H9 (cell line): ENCODE data around the gene ALG12. TPM values are rescaled to one million over a fixed set of nuclear protein-coding genes. Genes with fewer than 3 reads are reported as not detected.
"Not testable (repeated sequence)": the region's sequence is repeated elsewhere in the genome, so short reads cannot be mapped to it uniquely, and the experiment has no call there.

ENCODE experiments used
- DNase-seq: peaks from one replicate; pipeline ENCODE4 v3.0.0-alpha.2; 2017
- H2AFZ ChIP-seq: one replicate; pipeline ENCODE4 v1.6.1; 2013; ENCODE audit warnings: mild to moderate bottlenecking, low read length, control low read depth, moderate library complexity
- H2AK5ac ChIP-seq: 2 replicates; pipeline ENCODE4 v1.6.1; 2013; ENCODE audit warnings: low read length, control low read depth, mixed read lengths; ENCODE audit not compliant: insufficient read length
- H2BK120ac ChIP-seq: one replicate; pipeline ENCODE4 v1.6.1; 2013; ENCODE audit warnings: low read depth, mild to moderate bottlenecking, low read length, control low read depth, inconsistent platforms; ENCODE audit not compliant: poor library complexity, severe bottlenecking
- H2BK12ac ChIP-seq: 2 replicates; pipeline ENCODE4 v1.6.1; 2013; ENCODE audit warnings: low read length, control low read depth, mixed read lengths, low read depth; ENCODE audit not compliant: insufficient read length
- H2BK15ac ChIP-seq: 2 replicates; pipeline ENCODE4 v1.6.1; 2013; ENCODE audit warnings: low read depth, low read length, control low read depth
- H2BK20ac ChIP-seq: one replicate; pipeline ENCODE4 v1.6.1; 2013; ENCODE audit warnings: low read depth, mild to moderate bottlenecking, low read length, control low read depth, inconsistent platforms; ENCODE audit not compliant: poor library complexity, severe bottlenecking
- H2BK5ac ChIP-seq: 2 replicates; pipeline ENCODE4 v1.6.1; 2013; ENCODE audit warnings: low read length, control low read depth, mixed read lengths; ENCODE audit not compliant: insufficient read length
- H3K14ac ChIP-seq: 2 replicates; pipeline ENCODE4 v1.6.1; 2013; ENCODE audit warnings: low read length, control low read depth; ENCODE audit not compliant: insufficient read depth
- H3K18ac ChIP-seq: 2 replicates; pipeline ENCODE4 v1.6.1; 2013; ENCODE audit warnings: low read depth, mild to moderate bottlenecking, mixed read lengths, low read length, control low read depth; ENCODE audit not compliant: insufficient read length
- H3K23ac ChIP-seq: 2 replicates; pipeline ENCODE4 v1.6.1; 2013; ENCODE audit warnings: low read length, control low read depth, mixed read lengths, low read depth; ENCODE audit not compliant: insufficient read length
- H3K23me2 ChIP-seq: 2 replicates; pipeline ENCODE4 v1.6.1; 2013; ENCODE audit warnings: low read depth, mild to moderate bottlenecking, mixed read lengths, low read length, control low read depth; ENCODE audit not compliant: insufficient read length, poor library complexity, severe bottlenecking
- H3K27ac ChIP-seq: 2 replicates; pipeline ENCODE4 v1.5.1; 2013; ENCODE audit warnings: low read length, control low read depth, mixed read lengths, low read depth; ENCODE audit not compliant: insufficient read length
- H3K27me3 ChIP-seq: 2 replicates; pipeline ENCODE4 v1.6.1; 2013; ENCODE audit warnings: low read length, control low read depth, inconsistent platforms; ENCODE audit not compliant: insufficient read depth
- H3K4ac ChIP-seq: 2 replicates; pipeline ENCODE4 v1.6.1; 2013; ENCODE audit warnings: low read depth, mild to moderate bottlenecking, control low read depth, inconsistent platforms, low read length, moderate library complexity
- H3K4me1 ChIP-seq: 2 replicates; pipeline ENCODE4 v1.6.1; 2013; ENCODE audit warnings: low read length, control low read depth, inconsistent platforms; ENCODE audit not compliant: insufficient read depth
- H3K4me2 ChIP-seq: 2 replicates; pipeline ENCODE4 v1.6.1; 2013; ENCODE audit warnings: low read length, control low read depth, mixed read lengths; ENCODE audit not compliant: insufficient read length, insufficient read depth
- H3K56ac ChIP-seq: 2 replicates; pipeline ENCODE4 v1.6.1; 2013; ENCODE audit warnings: low read depth, mild to moderate bottlenecking, mixed read lengths, low read length, control low read depth; ENCODE audit not compliant: insufficient read length
- H3K79me1 ChIP-seq: 2 replicates; pipeline ENCODE4 v1.6.1; 2013; ENCODE audit warnings: low read depth, mild to moderate bottlenecking, moderate library complexity, low read length, control low read depth, inconsistent platforms; ENCODE audit not compliant: insufficient read depth, poor library complexity, severe bottlenecking
- H3K79me2 ChIP-seq: 2 replicates; pipeline ENCODE4 v1.6.1; 2013; ENCODE audit warnings: low read length, control low read depth, inconsistent platforms; ENCODE audit not compliant: insufficient read depth
- H3K9ac ChIP-seq: 2 replicates; pipeline ENCODE4 v1.6.1; 2013; ENCODE audit warnings: low read length, control low read depth, mixed read lengths; ENCODE audit not compliant: insufficient read length; ENCODE audit errors: extremely low read depth
- H3K9me3 ChIP-seq: one replicate; pipeline ENCODE4 v1.6.1; 2013; ENCODE audit warnings: low read depth, low read length, inconsistent platforms; ENCODE audit not compliant: control insufficient read depth
- H3T11ph ChIP-seq: one replicate; pipeline ENCODE4 v1.6.1; 2013; ENCODE audit warnings: mild to moderate bottlenecking, low read length, control low read depth, inconsistent platforms
- H4K20me1 ChIP-seq: one replicate; pipeline ENCODE4 v1.6.1; 2013; ENCODE audit not compliant: control insufficient read depth, insufficient read length, insufficient read depth
- H4K5ac ChIP-seq: 2 replicates; pipeline ENCODE4 v1.6.1; 2013; ENCODE audit warnings: low read depth, mild to moderate bottlenecking, mixed read lengths, low read length, control low read depth; ENCODE audit not compliant: insufficient read length
- H4K8ac ChIP-seq: replicated peaks from 2 replicates; pipeline ENCODE4 v1.6.1; 2013; ENCODE audit warnings: low read length, control low read depth, mixed read lengths, low read depth; ENCODE audit not compliant: insufficient read length
- H4K91ac ChIP-seq: 2 replicates; pipeline ENCODE4 v1.6.1; 2013; ENCODE audit warnings: low read depth, mild to moderate bottlenecking, moderate library complexity, mixed read lengths, low read length, control low read depth; ENCODE audit not compliant: insufficient read length
- H3K27ac Mint-ChIP-seq, 3 experiments: 2 replicates in 2 of 3; 3 replicates in 1 of 3; pipeline ENCODE4 v1.8.0; 2020 to 2021; ENCODE audit warnings: mixed read lengths in 3 of 3, mild to moderate bottlenecking in 1 of 3, moderate library complexity in 1 of 3
- H3K27me3 Mint-ChIP-seq: 2 replicates; pipeline ENCODE4 v1.8.0; 2021; ENCODE audit warnings: low read depth, mild to moderate bottlenecking, moderate library complexity, mixed read lengths
- H3K36me3 Mint-ChIP-seq, 3 experiments: 2 replicates in 2 of 3; 3 replicates in 1 of 3; pipeline ENCODE4 v1.8.0; 2020 to 2021; ENCODE audit warnings: low read depth in 3 of 3, mixed read lengths in 3 of 3; ENCODE audit not compliant: insufficient read depth in 1 of 3
- H3K4me1 Mint-ChIP-seq, 2 experiments: 2 replicates each; pipeline ENCODE4 v1.8.0; 2020; ENCODE audit warnings: mixed read lengths in 2 of 2
- H3K4me3 Mint-ChIP-seq, 2 experiments: 2 replicates in 1 of 2; 3 replicates in 1 of 2; pipeline ENCODE4 v1.8.0; 2020 to 2021; ENCODE audit warnings: mild to moderate bottlenecking in 2 of 2, mixed read lengths in 2 of 2, moderate library complexity in 1 of 2
- H3K9me3 Mint-ChIP-seq, 2 experiments: 2 replicates in 1 of 2; 3 replicates in 1 of 2; pipeline ENCODE4 v1.8.0; 2020; ENCODE audit warnings: mild to moderate bottlenecking in 2 of 2, mixed read lengths in 2 of 2, moderate library complexity in 1 of 2
- WGBS: extraction: QIAGEN DNeasy Blood & Tissue Kit; methylation state at CpG from one replicate; pipeline ENCODE4 v1.1.7; 2013; ENCODE audit warnings: missing lambda C conversion rate, low lambda C conversion rate, mixed read lengths; ENCODE audit not compliant: insufficient read length; ENCODE audit errors: extremely low coverage; 5-methylcytosine and 5-hydroxymethylcytosine counted together
- total RNA-seq: library from RNA; stranded (reverse); gene quantifications from 2 replicates; pipeline ENCODE4 v1.2.1, GENCODE V29; 2021
- TF ChIP-seq, protein P1 (sequence below): fragments of 200-600 bp; sonication (generic); conservative IDR thresholded peaks from 3 replicates; pipeline ENCODE4 v1.8.0; 2021; ENCODE audit warnings: antibody characterized with exemption, mild to moderate bottlenecking

The ALG12 gene
- total RNA-seq, 1 experiment from 2014 or later = 19.2 TPM

DNA sequence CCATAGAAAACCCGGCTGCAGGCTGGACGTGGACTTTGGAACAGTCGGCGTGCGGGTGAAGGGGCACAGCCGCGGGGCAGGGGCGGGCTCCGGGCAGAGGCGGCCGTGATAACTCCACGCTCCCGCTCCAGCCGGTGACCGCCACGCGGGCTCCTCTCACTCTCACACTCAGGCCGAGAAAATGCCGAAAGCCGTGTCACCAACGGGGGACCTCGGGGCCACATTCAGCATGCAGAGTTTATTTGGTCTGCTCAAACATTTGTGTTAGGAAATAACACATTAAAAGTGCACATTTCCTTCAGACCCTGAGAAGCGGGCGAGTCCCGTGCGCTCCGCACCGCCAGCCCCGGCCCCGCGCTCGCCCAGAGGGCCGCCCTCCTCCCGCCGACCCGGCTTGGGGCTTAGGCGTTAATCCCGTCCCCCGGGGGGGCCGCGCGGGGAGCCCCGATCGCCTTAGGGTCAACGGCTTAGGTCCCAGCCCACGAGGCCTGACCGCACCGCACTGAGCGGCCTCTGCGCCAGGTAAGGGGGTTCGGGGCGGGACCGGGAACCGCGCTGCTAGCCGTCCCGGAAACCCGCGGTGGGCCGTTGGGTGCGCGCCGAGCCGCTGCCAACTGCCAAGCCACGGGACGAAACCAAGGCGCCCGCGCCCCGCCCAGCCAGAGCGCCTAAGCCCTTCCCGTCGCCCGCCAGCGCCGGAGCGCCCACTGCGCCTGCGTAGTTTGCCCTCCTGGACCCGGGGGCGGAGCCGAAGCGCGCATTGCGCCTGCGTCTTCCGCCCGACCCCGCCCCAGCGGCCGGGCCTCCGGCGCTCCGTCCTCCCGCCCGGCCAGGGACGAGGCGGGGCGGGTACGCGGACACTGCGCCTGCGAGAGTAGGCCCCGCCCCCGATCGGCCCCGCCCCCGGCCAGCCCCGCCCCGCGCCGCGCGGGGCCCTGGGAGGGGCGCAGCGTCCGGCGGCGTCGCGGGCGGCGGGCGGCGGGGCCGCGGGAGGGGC, 65.0 kb downstream of the ALG12 start, which contains the start of gene ZBED4:
Gene ZBED4 (plus strand): TSS at position 947 of the 997 bp plus-strand sequence. CDS start 29,819 bp downstream, outside the sequence.
- Histone ChIP-seq H3K9ac (peak within 1 kb of the TSS; percentile 63), H3K9me3 (no peaks in the 10 kb centered on the region), H4K20me1 (peaks cover 4% of the 10 kb centered on the region), H2BK120ac (no peak within 1 kb of the TSS), H3K56ac (no peak within 1 kb of the TSS), H4K5ac (no peak within 1 kb of the TSS), H3K4me1 (peaks cover 5% of the 10 kb centered on the region; the same call in 1 of the 2 replicates), H2BK15ac (no peak within 1 kb of the TSS), H3K79me2 (peaks cover 22% of the 10 kb centered on the region; the same call in 1 of the 2 replicates), H3T11ph (no peak within 1 kb of the TSS), H3K27me3 (peaks cover 29% of the 10 kb centered on the region), H3K4ac (no peak within 1 kb of the TSS), H3K23me2 (peaks cover 20% of the 10 kb centered on the region), H3K79me1 (peaks cover 10% of the 10 kb centered on the region), H3K27ac (no peak within 1 kb of the TSS), H4K91ac (no peak within 1 kb of the TSS), H3K23ac (no peak within 1 kb of the TSS), H3K14ac (peak within 1 kb of the TSS; percentile 75), H2BK12ac (no peak within 1 kb of the TSS), H2BK5ac (no peak within 1 kb of the TSS), H3K4me2 (peak within 1 kb of the TSS; percentile 93), H4K8ac (no peak within 1 kb of the TSS), H3K18ac (peak within 1 kb of the TSS; percentile 86), H2BK20ac (no peak within 1 kb of the TSS), H2AK5ac (no peak within 1 kb of the TSS), H2AFZ (no peak within 1 kb of the TSS)
- Mint-ChIP-seq H3K27ac (peak within 1 kb of the TSS in 2 of 3 experiments; percentile 28 to 86; a peak in 1 of 7 replicates), H3K36me3 (peaks cover 0 to 3% (median 0%) of the 10 kb centered on the region in 3 experiments; a peak in 2 of 7 replicates), H3K27me3 (peaks cover 45% of the 10 kb centered on the region), H3K9me3 (no peaks in the 10 kb centered on the region), H3K4me1 (peaks cover 22 to 29% of the 10 kb centered on the region in 2 experiments), H3K4me3 (peak within 1 kb of the TSS; percentile 88 to 97)
- WGBS = no CpG with 5 or more reads among the region's 127 CpGs
- peak; percentile 96 for DNase-seq
- TF ChIP-seq, protein P1, sequence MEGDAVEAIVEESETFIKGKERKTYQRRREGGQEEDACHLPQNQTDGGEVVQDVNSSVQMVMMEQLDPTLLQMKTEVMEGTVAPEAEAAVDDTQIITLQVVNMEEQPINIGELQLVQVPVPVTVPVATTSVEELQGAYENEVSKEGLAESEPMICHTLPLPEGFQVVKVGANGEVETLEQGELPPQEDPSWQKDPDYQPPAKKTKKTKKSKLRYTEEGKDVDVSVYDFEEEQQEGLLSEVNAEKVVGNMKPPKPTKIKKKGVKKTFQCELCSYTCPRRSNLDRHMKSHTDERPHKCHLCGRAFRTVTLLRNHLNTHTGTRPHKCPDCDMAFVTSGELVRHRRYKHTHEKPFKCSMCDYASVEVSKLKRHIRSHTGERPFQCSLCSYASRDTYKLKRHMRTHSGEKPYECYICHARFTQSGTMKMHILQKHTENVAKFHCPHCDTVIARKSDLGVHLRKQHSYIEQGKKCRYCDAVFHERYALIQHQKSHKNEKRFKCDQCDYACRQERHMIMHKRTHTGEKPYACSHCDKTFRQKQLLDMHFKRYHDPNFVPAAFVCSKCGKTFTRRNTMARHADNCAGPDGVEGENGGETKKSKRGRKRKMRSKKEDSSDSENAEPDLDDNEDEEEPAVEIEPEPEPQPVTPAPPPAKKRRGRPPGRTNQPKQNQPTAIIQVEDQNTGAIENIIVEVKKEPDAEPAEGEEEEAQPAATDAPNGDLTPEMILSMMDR = no peak

DNA sequence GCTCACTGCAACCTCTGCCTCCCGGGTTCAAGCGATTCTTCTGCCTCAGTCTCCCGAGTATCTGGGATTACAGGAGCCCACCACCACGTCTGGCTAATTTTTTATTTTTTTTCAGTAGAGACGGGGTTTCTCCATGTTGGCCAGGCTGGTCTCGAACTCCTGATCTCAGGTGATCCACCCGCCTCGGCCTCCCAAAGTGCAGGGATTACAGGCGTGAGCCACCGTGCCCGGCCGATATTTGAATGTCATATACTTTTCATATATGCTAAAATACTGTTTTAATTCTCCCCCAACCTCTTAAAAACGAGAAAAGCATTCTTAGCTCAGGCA, 65.7 kb downstream of the ALG12 start:
- H3K9me3 ChIP-seq, H2BK120ac ChIP-seq, H3K18ac ChIP-seq, DNase-seq, H4K91ac ChIP-seq, H2BK20ac ChIP-seq, H3K27ac ChIP-seq, H3K4ac ChIP-seq, H3K4me1 ChIP-seq, H4K20me1 ChIP-seq, H3K56ac ChIP-seq, H2BK12ac ChIP-seq, H4K5ac ChIP-seq, H2AK5ac ChIP-seq, H2AFZ ChIP-seq, H3K23ac ChIP-seq, H2BK15ac ChIP-seq, H3K36me3 Mint-ChIP-seq, H3K9me3 Mint-ChIP-seq, H2BK5ac ChIP-seq, H3K27ac Mint-ChIP-seq, H4K8ac ChIP-seq, H3K9ac ChIP-seq, H3K14ac ChIP-seq, H3T11ph ChIP-seq: not testable (repeated sequence)
- Mint-ChIP-seq H3K4me3 (peak overlapping the region; percentile 54 to 77), H3K27me3 (peaks cover 52% of the 10 kb centered on the region), H3K4me1 (peaks cover 22 to 35% of the 10 kb centered on the region in 2 experiments)
- WGBS = no CpG with 5 or more reads among the region's 13 CpGs
- Histone ChIP-seq H3K27me3 (peaks cover 36% of the 10 kb centered on the region), H3K79me1 (peaks cover 10% of the 10 kb centered on the region), H3K4me2 (peak overlapping the region; percentile 77), H3K23me2 (peaks cover 20% of the 10 kb centered on the region), H3K79me2 (peaks cover 20% of the 10 kb centered on the region; the same call in 1 of the 2 replicates)
